HEK293T (cell line): ENCODE results near the gene BCL2L2.

Source experiments
- BHLHE40 ChIP-seq: fragments of 450-650 bp; IDR thresholded peaks from 2 replicates; pipeline ENCODE4 v1.6.1; 2016; ENCODE audit warnings: mild to moderate bottlenecking, moderate library complexity, borderline replicate concordance
- ELF4 ChIP-seq: fragments of 450-650 bp; IDR thresholded peaks from 2 replicates; pipeline ENCODE4 v1.6.1; 2017; ENCODE audit warnings: antibody characterized with exemption
- FOXK2 ChIP-seq: fragments of 450-650 bp; IDR thresholded peaks from 2 replicates; pipeline ENCODE4 v1.6.1; 2016; ENCODE audit warnings: mild to moderate bottlenecking
- NFRKB ChIP-seq: fragments of 450-650 bp; IDR thresholded peaks from 2 replicates; pipeline ENCODE4 v1.6.1; 2016; ENCODE audit warnings: mild to moderate bottlenecking, moderate library complexity
- SUZ12 ChIP-seq: fragments of 450-650 bp; IDR thresholded peaks from 2 replicates; pipeline ENCODE4 v1.6.1; 2016; ENCODE audit warnings: mild to moderate bottlenecking
- TF ChIP-seq, protein P1 (sequence below): fragments of 450-650 bp; IDR thresholded peaks from 2 replicates; pipeline ENCODE4 v1.6.1; 2016

DNA sequence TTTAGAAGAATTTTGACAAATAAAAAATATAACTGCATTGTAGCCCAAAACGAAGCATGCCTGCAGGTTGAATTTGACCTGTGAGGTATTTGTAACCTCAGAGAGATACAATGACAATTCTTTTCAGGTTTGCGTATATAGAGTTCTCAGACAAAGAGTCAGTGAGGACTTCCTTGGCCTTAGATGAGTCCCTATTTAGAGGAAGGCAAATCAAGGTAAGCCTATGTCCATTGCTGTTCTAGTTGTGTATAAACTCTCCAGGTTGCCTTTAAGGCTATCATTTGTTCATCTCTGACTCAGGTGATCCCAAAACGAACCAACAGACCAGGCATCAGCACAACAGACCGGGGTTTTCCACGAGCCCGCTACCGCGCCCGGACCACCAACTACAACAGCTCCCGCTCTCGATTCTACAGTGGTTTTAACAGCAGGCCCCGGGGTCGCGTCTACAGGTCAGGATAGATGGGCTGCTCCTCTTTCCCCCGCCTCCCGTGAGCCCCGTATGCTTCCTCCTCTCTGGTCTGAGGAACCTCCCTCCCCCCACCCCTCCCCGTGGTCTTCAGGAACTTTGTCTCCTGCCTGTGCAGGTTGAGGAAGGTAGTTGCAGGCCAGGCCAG lies 17.3 kb downstream of the BCL2L2 start:
- TF ChIP-seq SUZ12 = no peak
- TF ChIP-seq ELF4 = no peak
- TF ChIP-seq NFRKB = no peak
- no peak for TF ChIP-seq FOXK2
- TF ChIP-seq BHLHE40 = no peak
- TF ChIP-seq, protein P1, sequence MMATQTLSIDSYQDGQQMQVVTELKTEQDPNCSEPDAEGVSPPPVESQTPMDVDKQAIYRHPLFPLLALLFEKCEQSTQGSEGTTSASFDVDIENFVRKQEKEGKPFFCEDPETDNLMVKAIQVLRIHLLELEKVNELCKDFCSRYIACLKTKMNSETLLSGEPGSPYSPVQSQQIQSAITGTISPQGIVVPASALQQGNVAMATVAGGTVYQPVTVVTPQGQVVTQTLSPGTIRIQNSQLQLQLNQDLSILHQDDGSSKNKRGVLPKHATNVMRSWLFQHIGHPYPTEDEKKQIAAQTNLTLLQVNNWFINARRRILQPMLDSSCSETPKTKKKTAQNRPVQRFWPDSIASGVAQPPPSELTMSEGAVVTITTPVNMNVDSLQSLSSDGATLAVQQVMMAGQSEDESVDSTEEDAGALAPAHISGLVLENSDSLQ = no peak
